DMS 273 treated with DMSO at 0.1 percent for 48 hours (cell line): ENCODE measurements around the gene PXDC1.
"Not testable (repeated sequence)": the region's sequence is repeated elsewhere in the genome, so short reads cannot be mapped to it uniquely, and the experiment has no call there.

Experiments used
- DNase-seq: peaks from one replicate; lab custom pipeline; 2025; lab: John Stamatoyannopoulos, UW

The PXDC1 gene

GRCh38 chr6:3708540-3708939 lies 43.0 kb downstream of the PXDC1 start:
- DNase-seq: no peak

GRCh38 chr6:3707751-3708412 lies 43.6 kb downstream of the PXDC1 start:
- no peak for DNase-seq

GRCh38 chr6:3707024-3707423 lies 44.5 kb downstream of the PXDC1 start:
- no peak for DNase-seq

- no peak for DNase-seq
Measured at GRCh38 chr6:3706547-3706946, 45.0 kb downstream of the PXDC1 start.

- no peak for DNase-seq
Measured at GRCh38 chr6:3701631-3702030, 49.9 kb downstream of the PXDC1 start.

- no peak for DNase-seq
Measured at GRCh38 chr6:3699231-3699630, 52.3 kb downstream of the PXDC1 start.

GRCh38 chr6:3698021-3698420 lies 53.5 kb downstream of the PXDC1 start:
- DNase-seq: no peak

GRCh38 chr6:3697609-3698008 lies 53.9 kb downstream of the PXDC1 start:
- no peak for DNase-seq

GRCh38 chr6:3696525-3697088 lies 54.9 kb downstream of the PXDC1 start:
- DNase-seq: no peak

GRCh38 chr6:3695065-3695817 lies 56.3 kb downstream of the PXDC1 start:
- DNase-seq: no peak

- no peak for DNase-seq
Measured at GRCh38 chr6:3693831-3694230, 57.7 kb downstream of the PXDC1 start.

GRCh38 chr6:3690506-3690905 lies 61.0 kb downstream of the PXDC1 start:
- no peak for DNase-seq

GRCh38 chr6:3687847-3688246 lies 63.7 kb downstream of the PXDC1 start:
- peak; percentile 7 for DNase-seq

GRCh38 chr6:3683331-3683730 lies 68.2 kb downstream of the PXDC1 start:
- no peak for DNase-seq

- no peak for DNase-seq
Measured at GRCh38 chr6:3678946-3679345, 72.6 kb downstream of the PXDC1 start.

GRCh38 chr6:3677751-3678150 lies 73.8 kb downstream of the PXDC1 start:
- not testable (repeated sequence) for DNase-seq

- DNase-seq: not testable (repeated sequence)
Measured at GRCh38 chr6:3677351-3677750, 74.2 kb downstream of the PXDC1 start.
